H1 (cell line): ENCODE data around the gene THBD. TPM values are rescaled to one million over a fixed set of nuclear protein-coding genes. Genes with fewer than 3 reads are reported as not detected.

ENCODE experiments used
- BACH1 ChIP-seq: IDR thresholded peaks from 2 replicates; pipeline ENCODE4 v1.6.1; 2012; ENCODE audit warnings: low read length, improper control_type of control experiment
- E2F6 ChIP-seq: IDR thresholded peaks from 2 replicates; pipeline ENCODE4 v1.6.1; 2012; ENCODE audit warnings: inconsistent platforms
- EZH2 ChIP-seq: fragments of 200-600 bp; sonication (generic); IDR thresholded peaks from 2 replicates; pipeline ENCODE4 v1.7.1; 2012; ENCODE audit warnings: low read depth, mild to moderate bottlenecking, moderate library complexity, low read length, inconsistent platforms; ENCODE audit not compliant: severe bottlenecking
- HDAC2 ChIP-seq, 2 experiments: fragments of 300-600 bp in 1 of 2; sonication (generic) in 1 of 2; IDR thresholded peaks; 2 replicates each; pipeline ENCODE4 v1.6.1; 2011 to 2012; ENCODE audit warnings: low read depth in 2 of 2, low read length in 2 of 2, mild to moderate bottlenecking in 2 of 2, moderate library complexity in 2 of 2, borderline replicate concordance in 1 of 2, inconsistent platforms in 1 of 2
- KDM4A ChIP-seq: IDR thresholded peaks from one replicate; pipeline ENCODE4 v1.7.1; 2012; ENCODE audit warnings: low read depth, mild to moderate bottlenecking, moderate library complexity, low read length, inconsistent platforms; ENCODE audit not compliant: severe bottlenecking
- NRF1 ChIP-seq: IDR thresholded peaks from 2 replicates; pipeline ENCODE4 v1.6.1; 2011; ENCODE audit warnings: mild to moderate bottlenecking, low read depth, low read length, improper control_type of control experiment
- RAD21 ChIP-seq, 2 experiments: IDR thresholded peaks in 1 of 2; conservative IDR thresholded peaks in 1 of 2; 2 replicates each; pipeline ENCODE4 v1.6.1; 2011; ENCODE audit warnings: low read depth in 2 of 2, low read length in 2 of 2, improper control_type of control experiment in 1 of 2, inconsistent platforms in 1 of 2, mild to moderate bottlenecking in 1 of 2, moderate library complexity in 1 of 2
- SUZ12 ChIP-seq: fragments of 200-600 bp; sonication (generic); IDR thresholded peaks from 2 replicates; pipeline ENCODE4 v1.6.1; 2012; ENCODE audit warnings: mild to moderate bottlenecking, inconsistent platforms, low read length, moderate library complexity, mixed read lengths
- polyA plus RNA-seq, 7 experiments: library from polyadenylated mRNA; depleted of rRNA in 3 of 7; stranded (reverse) in 5 of 7; unstranded in 2 of 7; fragments of >200 nt in 5 of 7; fragments of 200-250 nt in 2 of 7; gene quantifications; 1 replicate in 5 of 7; 2 replicates in 1 of 7; 4 replicates in 1 of 7; pipeline versions ENCODE4 v1.2.1 to v1.2.3, GENCODE V29; 2011 to 2013; ENCODE audit warnings: missing spikeins in 2 of 7, mixed read lengths in 2 of 7
- total RNA-seq: library from RNA; stranded (reverse); fragmentation: NEBNext Ultra II Directional; extraction: Animal tissue kit (Norgen Biotek cat#: 25700); gene quantifications from 2 replicates; pipeline ENCODE4 v1.2.1, GENCODE V29; 2021

THBD gene
- total and polyA plus RNA-seq, 2 of the 8 experiments (the other 6 are each of a cell fraction or from before 2014, with no cell fraction given) = 0.21 to 0.43 TPM

GRCh38 chr20:23048283-23049200 lies 930 bp downstream of the THBD start (continued):
- peak in 1 of 2 experiments; percentile 63; a peak in 1 of 4 replicates for TF ChIP-seq HDAC2 (IDR thresholded peaks at IDR 0.05; ENCODE audit: borderline replicate concordance in 1 of 2, low read depth in 2 of 2, low read length in 2 of 2)
- peak; percentile 6 to 30; a peak in 2 of 4 replicates for TF ChIP-seq RAD21 (IDR thresholded peaks at IDR 0.05 in 1 of 2, conservative IDR thresholded peaks at IDR 0.05 in 1 of 2; ENCODE audit: low read depth in 2 of 2, low read length in 2 of 2)
- peak; percentile 87 for TF ChIP-seq KDM4A
- TF ChIP-seq BACH1 = peak; percentile 71
- peak; percentile 84; the same call in 1 of the 2 replicates for TF ChIP-seq SUZ12
- TF ChIP-seq E2F6 = peak; percentile 90
- no peak for TF ChIP-seq NRF1
- TF ChIP-seq EZH2 = peak; percentile 70
